ENCODE measurements around the gene ZNF496.

- TF ChIP-seq CTCF (conservative IDR thresholded peaks at IDR 0.05; ENCODE audit: low read depth, low read length) (no peak), MXI1 (IDR thresholded peaks at IDR 0.05; ENCODE audit: borderline replicate concordance, low read depth, low read length) (no peak), CEBPB (IDR thresholded peaks at IDR 0.05; ENCODE audit: low read depth, low read length) (no peak), POLR2A (IDR thresholded peaks at IDR 0.05; ENCODE audit: low read depth, low read length) (no peak), RAD21 (IDR thresholded peaks at IDR 0.05; ENCODE audit: low read length) (no peak), BHLHE40 (IDR thresholded peaks at IDR 0.05; ENCODE audit: low read depth, low read length) (no peak), ELK1 (IDR thresholded peaks at IDR 0.05; ENCODE audit: borderline replicate concordance, low read depth, low read length) (no peak), MAFK (IDR thresholded peaks at IDR 0.05; ENCODE audit: low read depth, low read length) (no peak), USF2 (IDR thresholded peaks at IDR 0.05; ENCODE audit: low read depth, low read length) (no peak)
These were observed 45.0 kb upstream of the ZNF496 start for GRCh38 chr1:247376659-247377058.
